ENCODE results near the gene THRAP3. TPM values are rescaled to one million over a fixed set of nuclear protein-coding genes. Genes with fewer than 3 reads are reported as not detected.
"Not testable (repeated sequence)": the region's sequence is repeated elsewhere in the genome, so short reads cannot be mapped to it uniquely, and the experiment has no call there.

THRAP3 gene
- total RNA-seq, 1 experiment from 2014 or later: 143 TPM

DNA sequence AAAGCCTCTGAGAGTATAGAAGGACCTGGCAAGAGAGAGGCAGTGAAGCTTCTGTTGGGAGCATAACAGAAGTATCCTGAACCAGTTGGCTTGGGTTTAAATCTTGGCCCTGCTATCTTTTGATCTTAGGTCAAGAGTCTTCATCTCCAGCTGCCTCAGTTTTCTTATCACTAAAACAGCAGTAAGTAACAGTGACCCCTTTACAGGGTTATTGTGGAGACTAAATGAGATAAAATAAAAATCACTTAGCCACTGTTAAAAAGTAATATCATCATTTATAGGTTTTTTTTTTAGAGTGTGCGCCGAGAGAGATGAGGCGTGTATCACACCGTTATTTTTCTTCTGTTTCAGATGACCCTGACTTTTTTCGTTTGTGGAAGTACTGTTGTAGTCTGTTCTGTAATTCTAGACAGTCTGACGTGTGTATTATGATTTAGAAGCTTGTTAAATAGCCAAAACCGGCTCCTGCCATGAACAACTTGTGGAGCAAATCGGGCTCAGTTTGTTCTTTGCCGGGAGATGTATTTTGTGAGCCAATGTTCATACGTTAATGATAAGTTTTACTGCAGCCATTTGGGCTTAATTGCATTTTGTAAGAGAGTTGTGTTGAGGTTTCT lies 1.1 kb downstream of the THRAP3 start:
- peaks cover 60% of the 10 kb centered on the region for H3K79me2 ChIP-seq (ENCODE audit: low read depth)
- peaks cover 12% of the 10 kb centered on the region for H3K4me1 ChIP-seq (replicated peaks; ENCODE audit: insufficient read depth)
- no peaks in the 10 kb centered on the region for H3K9me2 ChIP-seq (ENCODE audit: insufficient read depth)
- H3K4me3 ChIP-seq: peak overlapping the region; percentile 95
- no peak overlapping the region for H2AFZ ChIP-seq
- peak overlapping the region; percentile 96 for H3K4me2 ChIP-seq
- DNase-seq: no peak
- ChIA-PET POLR2A (ENCODE audit: unreplicated experiment) (interaction anchor here (0.6 kb wide), 1 partner anchor 1465 kb away, joined by 6 read pairs; a partner anchor contains a TSS), CTCF (interaction anchor here (1.5 kb wide), 1 partner anchor 75 kb away, joined by 12 read pairs; no protein-coding TSS in a partner anchor)
- peaks cover 19% of the 10 kb centered on the region for H3F3A ChIP-seq (ENCODE audit: insufficient read depth, low read depth)
- no TSS peak for BruUV-seq (replicated peaks)
- TF ChIP-seq, protein P1, sequence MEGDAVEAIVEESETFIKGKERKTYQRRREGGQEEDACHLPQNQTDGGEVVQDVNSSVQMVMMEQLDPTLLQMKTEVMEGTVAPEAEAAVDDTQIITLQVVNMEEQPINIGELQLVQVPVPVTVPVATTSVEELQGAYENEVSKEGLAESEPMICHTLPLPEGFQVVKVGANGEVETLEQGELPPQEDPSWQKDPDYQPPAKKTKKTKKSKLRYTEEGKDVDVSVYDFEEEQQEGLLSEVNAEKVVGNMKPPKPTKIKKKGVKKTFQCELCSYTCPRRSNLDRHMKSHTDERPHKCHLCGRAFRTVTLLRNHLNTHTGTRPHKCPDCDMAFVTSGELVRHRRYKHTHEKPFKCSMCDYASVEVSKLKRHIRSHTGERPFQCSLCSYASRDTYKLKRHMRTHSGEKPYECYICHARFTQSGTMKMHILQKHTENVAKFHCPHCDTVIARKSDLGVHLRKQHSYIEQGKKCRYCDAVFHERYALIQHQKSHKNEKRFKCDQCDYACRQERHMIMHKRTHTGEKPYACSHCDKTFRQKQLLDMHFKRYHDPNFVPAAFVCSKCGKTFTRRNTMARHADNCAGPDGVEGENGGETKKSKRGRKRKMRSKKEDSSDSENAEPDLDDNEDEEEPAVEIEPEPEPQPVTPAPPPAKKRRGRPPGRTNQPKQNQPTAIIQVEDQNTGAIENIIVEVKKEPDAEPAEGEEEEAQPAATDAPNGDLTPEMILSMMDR (conservative IDR thresholded peaks at IDR 0.05): no peak
- TF ChIP-seq EZH2 (IDR thresholded peaks at IDR 0.05; ENCODE audit: low read depth): no peak
- peaks cover 52% of the 10 kb centered on the region for H4K20me1 ChIP-seq (ENCODE audit: insufficient read depth)
- H3K36me3 ChIP-seq (ENCODE audit: low read depth): peaks cover 25% of the 10 kb centered on the region
- intact Hi-C loops (cut with micrococcal nuclease; ENCODE audit: unreplicated experiment): loop anchor here (2.0 kb wide), 1 partner anchor 59 kb away; no protein-coding TSS in a partner anchor
- H3K27me3 ChIP-seq (ENCODE audit: insufficient read depth, low read depth): no peaks in the 10 kb centered on the region
- H3K9me3 ChIP-seq (ENCODE audit: insufficient read depth, low read depth): no peaks in the 10 kb centered on the region
- H3K27ac ChIP-seq: peak overlapping the region; percentile 64; the same call in 1 of the 2 replicates

DNA sequence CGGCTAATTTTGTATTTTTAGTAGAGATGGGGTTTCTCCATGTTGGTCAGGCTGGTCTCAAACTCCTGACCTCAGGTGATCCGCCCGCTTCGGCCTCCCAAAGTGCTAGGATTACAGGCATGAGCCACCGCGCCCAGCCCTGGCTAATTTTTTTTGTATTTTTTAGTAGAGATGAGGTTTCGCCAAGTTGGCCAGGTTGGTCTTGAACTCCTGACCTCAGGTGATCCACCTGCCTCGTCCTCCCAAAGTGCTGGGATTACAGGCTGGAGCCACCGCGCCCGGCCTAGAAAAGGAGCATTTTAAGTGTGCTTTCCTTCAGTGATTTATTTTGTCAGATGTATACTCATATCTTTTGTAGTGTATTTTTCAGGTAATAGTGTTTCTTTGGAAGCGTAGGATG lies 6.0 kb downstream of the THRAP3 start:
- H3K4me3 ChIP-seq; H2AFZ ChIP-seq; BruUV-seq (replicated peaks); CTCF ChIA-PET; POLR2A ChIA-PET (ENCODE audit: unreplicated experiment); intact Hi-C loops (cut with micrococcal nuclease; ENCODE audit: unreplicated experiment); H3K9me2 ChIP-seq (ENCODE audit: insufficient read depth); H3K27ac ChIP-seq; H3K27me3 ChIP-seq (ENCODE audit: insufficient read depth, low read depth); H3K4me2 ChIP-seq; H3K9me3 ChIP-seq (ENCODE audit: insufficient read depth, low read depth); DNase-seq: not testable (repeated sequence)
- Histone ChIP-seq H3K79me2 (ENCODE audit: low read depth) (peaks cover 100% of the 10 kb centered on the region), H3K4me1 (replicated peaks; ENCODE audit: insufficient read depth) (peaks cover 12% of the 10 kb centered on the region), H4K20me1 (ENCODE audit: insufficient read depth) (peaks cover 93% of the 10 kb centered on the region), H3K36me3 (ENCODE audit: low read depth) (peaks cover 44% of the 10 kb centered on the region), H3F3A (ENCODE audit: insufficient read depth, low read depth) (peaks cover 26% of the 10 kb centered on the region)

DNA sequence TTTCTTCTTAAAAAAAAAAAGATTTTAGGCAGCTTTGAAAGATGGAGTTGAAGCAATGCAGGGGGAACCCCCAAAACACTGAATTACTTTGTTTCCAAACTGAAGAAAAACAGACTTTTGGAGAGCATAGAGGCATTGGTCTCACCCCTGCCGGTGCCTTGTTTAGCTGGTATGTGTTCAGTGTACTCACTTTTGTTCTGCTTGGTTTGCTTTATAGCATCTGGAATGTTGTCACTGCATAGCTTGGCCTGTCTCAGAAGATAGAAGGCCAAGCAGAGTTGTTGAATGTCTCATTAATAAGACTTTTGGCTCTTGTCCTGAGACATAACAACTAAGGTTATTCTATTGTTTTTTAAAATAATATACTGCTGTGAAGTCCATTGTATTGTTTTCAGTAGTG lies 6.9 kb downstream of the THRAP3 start:
- intact Hi-C loops (cut with micrococcal nuclease; ENCODE audit: unreplicated experiment): no loop called here
- Histone ChIP-seq H3K27me3 (ENCODE audit: insufficient read depth, low read depth) (no peaks in the 10 kb centered on the region), H3F3A (ENCODE audit: insufficient read depth, low read depth) (peaks cover 20% of the 10 kb centered on the region), H3K27ac (no peak overlapping the region), H3K36me3 (ENCODE audit: low read depth) (peaks cover 40% of the 10 kb centered on the region), H3K9me2 (ENCODE audit: insufficient read depth) (no peaks in the 10 kb centered on the region), H4K20me1 (ENCODE audit: insufficient read depth) (peaks cover 91% of the 10 kb centered on the region), H3K4me3 (no peak overlapping the region), H3K4me1 (replicated peaks; ENCODE audit: insufficient read depth) (peaks cover 3% of the 10 kb centered on the region; the same call in 1 of the 2 replicates), H3K9me3 (ENCODE audit: insufficient read depth, low read depth) (no peaks in the 10 kb centered on the region), H2AFZ (no peak overlapping the region), H3K4me2 (no peak overlapping the region), H3K79me2 (ENCODE audit: low read depth) (peaks cover 100% of the 10 kb centered on the region)
- DNase-seq: no peak
- TF ChIP-seq EZH2 (IDR thresholded peaks at IDR 0.05; ENCODE audit: low read depth): no peak
- TF ChIP-seq, protein P1 (conservative IDR thresholded peaks at IDR 0.05): no peak
- POLR2A ChIA-PET (ENCODE audit: unreplicated experiment): no interaction called here
- no TSS peak for BruUV-seq (replicated peaks)
- CTCF ChIA-PET: interaction anchor here (0.6 kb wide), 1 partner anchor 15 kb away, joined by 6 read pairs; no protein-coding TSS in a partner anchor
